ENCODE data around the gene IL2RA. TPM values are rescaled to one million over a fixed set of nuclear protein-coding genes. Genes with fewer than 3 reads are reported as not detected.

IL2RA gene
- total RNA-seq = not detected in 2 replicates

DNA sequence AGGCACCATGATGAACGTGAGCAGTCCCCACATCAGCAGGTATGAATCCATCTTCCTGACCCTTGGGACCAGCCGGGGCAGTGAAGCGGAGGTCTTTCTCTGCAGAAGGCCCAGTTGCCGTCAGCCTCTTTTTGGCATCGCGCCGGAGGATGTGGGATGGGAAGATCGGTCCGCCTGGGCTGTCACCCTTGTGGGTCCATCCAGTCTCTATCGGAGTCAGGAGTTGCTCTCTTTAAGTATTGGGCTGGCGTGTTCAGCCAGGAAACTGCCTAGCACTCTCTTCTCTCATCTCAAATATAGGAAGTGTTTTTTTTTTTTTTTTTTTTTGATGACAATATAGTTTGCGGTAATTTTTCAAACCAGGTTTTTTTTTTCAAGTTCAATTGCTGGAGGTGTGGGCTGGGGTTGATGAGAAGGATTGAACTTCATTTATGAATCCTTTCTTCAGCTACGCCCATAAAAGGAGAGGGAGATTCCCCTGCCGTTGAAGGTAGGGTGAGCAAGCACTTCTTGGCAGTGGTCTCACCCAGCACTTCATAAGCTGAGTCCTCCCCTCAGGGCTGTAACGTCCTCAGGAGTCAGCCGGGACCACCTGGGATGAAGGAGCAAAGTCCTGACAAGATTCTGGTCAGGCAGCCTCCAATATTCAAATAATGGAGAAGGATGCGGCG, at the start of gene IL2RA:
IL2RA (minus strand) TSS at position 267 of the 671 bp plus-strand sequence; CDS start at position 51, 216 bp downstream.

DNA sequence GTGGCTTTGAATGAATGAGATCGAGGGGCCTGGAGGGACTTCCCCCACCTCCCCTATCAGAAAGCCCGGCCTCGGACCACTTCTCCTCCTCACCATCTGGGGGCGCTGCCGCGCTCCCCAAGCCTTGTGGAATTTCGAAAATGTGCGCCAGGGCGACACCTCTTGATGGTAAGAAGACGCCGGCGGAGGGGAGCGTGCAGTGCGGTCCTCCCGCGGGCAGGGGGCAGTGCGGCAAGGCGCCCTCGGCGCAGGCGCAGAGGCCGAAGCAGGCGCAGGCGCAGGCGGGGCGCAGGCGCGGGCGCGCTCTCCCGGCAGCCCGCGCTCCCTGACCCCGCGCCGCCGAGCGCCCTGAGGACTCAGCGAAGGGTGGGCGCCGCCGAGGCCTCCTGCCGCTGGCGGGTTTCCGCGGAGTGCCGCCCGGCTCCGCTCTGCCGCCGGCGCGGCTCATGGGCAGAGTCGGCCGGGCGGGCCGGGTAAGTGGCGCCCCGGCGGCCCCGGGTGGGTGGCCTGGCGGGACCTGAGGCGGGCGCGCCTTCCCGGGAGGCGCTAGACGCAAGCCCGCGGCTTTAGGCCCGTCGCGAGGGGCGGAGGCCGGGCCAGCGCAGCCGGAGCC, 26.7 kb upstream of the IL2RA start, which contains the start of gene RBM17:
RBM17 (plus strand) TSS at position 314 of the 613 bp plus-strand sequence. CDS start 8,032 bp downstream, outside the sequence.

DNA sequence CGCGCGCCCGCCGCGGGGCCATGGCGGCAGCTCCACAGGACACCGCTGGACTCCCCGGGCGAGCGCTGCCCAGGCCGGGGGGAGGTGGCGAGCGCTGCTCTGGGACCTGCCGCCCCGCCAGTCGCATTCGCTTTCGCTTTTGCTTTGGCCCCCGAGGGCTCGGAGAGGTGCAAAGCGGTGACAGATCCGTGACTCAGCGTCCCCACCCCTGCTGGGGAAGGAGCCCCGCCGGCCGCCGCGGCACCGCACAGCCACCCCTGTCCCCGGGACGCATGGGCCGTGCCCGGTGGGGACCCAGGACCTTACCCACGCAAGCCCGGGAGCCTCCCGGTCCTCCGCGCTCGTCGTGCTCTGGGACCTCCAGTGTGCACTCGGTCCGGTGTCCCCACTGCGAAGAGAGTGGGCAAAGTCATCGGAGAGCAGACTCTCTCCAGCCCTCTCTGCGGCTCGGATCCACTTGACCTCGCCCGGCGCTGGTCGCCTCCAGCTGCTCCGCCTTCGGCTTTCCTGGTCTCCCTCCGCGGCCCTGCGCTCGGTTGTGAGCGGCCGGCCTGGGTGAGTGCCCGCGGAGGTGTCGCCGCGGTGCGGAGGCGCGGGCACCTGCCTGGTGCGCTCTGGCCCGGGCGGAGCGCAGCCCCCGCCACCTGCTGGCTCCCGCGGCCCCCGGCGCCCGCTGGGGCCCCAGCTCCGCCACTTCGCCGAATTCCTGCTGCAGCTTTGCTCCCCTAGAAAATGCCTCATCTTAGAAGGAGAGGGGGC, 84.5 kb downstream of the IL2RA start, which contains the start of gene IL15RA:
IL15RA (minus strand) TSS at position 73 of the 759 bp plus-strand sequence; CDS start at position 22, 51 bp downstream.

Other genes with a start within 250 kb of the IL2RA start
- gene GDI2, start 248.9 kb downstream of the IL2RA start, total RNA-seq = 425 and 550 TPM in 2 replicates
- 6.0 and 8.0 TPM in 2 replicates for gene ANKRD16, start 172.5 kb downstream of the IL2RA start, total RNA-seq
- 107 and 116 TPM in 2 replicates for gene FBH1, start 172.1 kb downstream of the IL2RA start, total RNA-seq
- gene IL15RA, start 84.8 kb downstream of the IL2RA start, total RNA-seq = 1.5 and 2.0 TPM in 2 replicates
- 37.4 and 47.9 TPM in 2 replicates for gene RBM17, start 26.7 kb upstream of the IL2RA start, total RNA-seq
- gene PFKFB3, start 140.6 kb upstream of the IL2RA start, total RNA-seq = 53.7 and 111 TPM in 2 replicates

All from smooth muscle cell of the umbilical artery (primary cell).